GM20000 (cell line): ENCODE measurements around the gene RICTOR.

ENCODE experiments used
- DNase-seq: peaks from one replicate; pipeline ENCODE4 v3.0.0; 2012; ENCODE audit warnings: low spot score
- CTCF ChIP-seq: IDR thresholded peaks from 2 replicates; pipeline ENCODE4 v1.5.1; 2012; ENCODE audit warnings: mild to moderate bottlenecking, control low read depth; ENCODE audit errors: extremely low read depth, missing control alignments

The RICTOR gene

GRCh38 chr5:38944282-38944681, 129.9 kb downstream of the RICTOR start:
- DNase-seq, result no peak
- no peak for TF ChIP-seq CTCF

- DNase-seq, result no peak
- no peak for TF ChIP-seq CTCF
Observed at GRCh38 chr5:38941912-38942311, 132.3 kb downstream of the RICTOR start.

- TF ChIP-seq CTCF, result no peak
- no peak for DNase-seq
Observed at GRCh38 chr5:38940230-38940858, 133.9 kb downstream of the RICTOR start.

GRCh38 chr5:38938973-38939372, 135.2 kb downstream of the RICTOR start:
- DNase-seq, result no peak
- TF ChIP-seq CTCF, result no peak

GRCh38 chr5:38938424-38938823, 135.8 kb downstream of the RICTOR start:
- no peak for TF ChIP-seq CTCF
- no peak for DNase-seq

- no peak for TF ChIP-seq CTCF
Observed at GRCh38 chr5:38936269-38936668, 137.9 kb downstream of the RICTOR start.

GRCh38 chr5:38935437-38935836, 138.8 kb downstream of the RICTOR start:
- no peak for DNase-seq
- no peak for TF ChIP-seq CTCF

More at GRCh38 chr5:38936269-38936668, 137.9 kb downstream of the RICTOR start:
- no peak for DNase-seq
